Stomach (tissue), 4 donors: ENCODE measurements around the gene ARMC12.
"Not testable (repeated sequence)": the region's sequence is repeated elsewhere in the genome, so short reads cannot be mapped to it uniquely, and the experiment has no call there.

ENCODE experiments used
- CTCF ChIP-seq, 7 experiments: fragments of 450-650 bp in 4 of 7; fragments of 200-600 bp in 3 of 7; sonication (generic) in 3 of 7; IDR thresholded peaks; one replicate each; pipeline ENCODE4 v1.5.1; 2016 to 2019; ENCODE audit warnings: antibody characterized with exemption in 7 of 7, control low read depth in 2 of 7, mild to moderate bottlenecking in 1 of 7
- POLR2A ChIP-seq, 4 donors: fragments of 450-650 bp; IDR thresholded peaks; one replicate each; pipeline ENCODE4 v1.6.1; 2016; ENCODE audit warnings: antibody characterized with exemption in 4 of 4, control low read depth in 2 of 4, mild to moderate bottlenecking in 1 of 4, moderate library complexity in 1 of 4

GRCh38 chr6:35690006-35690405, 46.8 kb upstream of the ARMC12 start:
- not testable (repeated sequence) for TF ChIP-seq CTCF, POLR2A (IDR thresholded peaks at IDR 0.05)
